Measurements from ENCODE around the gene ELMO1. TPM values are rescaled to one million over a fixed set of nuclear protein-coding genes. Genes with fewer than 3 reads are reported as not detected.

The ELMO1 gene
- total RNA-seq, 1 donor from 2014 or later, result 29.4 TPM

- Mint-ChIP-seq H3K36me3 (no peaks in the 10 kb centered on the region), H3K27me3 (peaks cover 64% of the 10 kb centered on the region), H3K4me1 (ENCODE audit: unreplicated experiment) (peaks cover 9% of the 10 kb centered on the region), H3K9me3 (no peaks in the 10 kb centered on the region), H3K27ac (peak overlapping the region; percentile 73), H3K4me3 (peak overlapping the region; percentile 94)
- no peak for DNase-seq (ENCODE audit: extremely low spot score, unreplicated experiment)
- TF ChIP-seq CTCF (conservative IDR thresholded peaks at IDR 0.05), result no peak
These were observed 541 bp downstream of the ELMO1 start for GRCh38 chr7:37448011-37448635.

- no peak for DNase-seq (ENCODE audit: extremely low spot score, unreplicated experiment)
- Mint-ChIP-seq H3K27me3 (peaks cover 56% of the 10 kb centered on the region), H3K4me1 (ENCODE audit: unreplicated experiment) (peaks cover 14% of the 10 kb centered on the region), H3K9me3 (no peaks in the 10 kb centered on the region), H3K36me3 (no peaks in the 10 kb centered on the region), H3K27ac (peak overlapping the region; percentile 35), H3K4me3 (peak overlapping the region; percentile 89)
- no peak for TF ChIP-seq CTCF (conservative IDR thresholded peaks at IDR 0.05)
These were observed 2.3 kb downstream of the ELMO1 start for GRCh38 chr7:37446371-37446770.

- no peak for DNase-seq (ENCODE audit: extremely low spot score, unreplicated experiment)
- TF ChIP-seq CTCF (conservative IDR thresholded peaks at IDR 0.05), result no peak
- Mint-ChIP-seq H3K9me3 (no peaks in the 10 kb centered on the region), H3K4me1 (ENCODE audit: unreplicated experiment) (peaks cover 20% of the 10 kb centered on the region), H3K36me3 (no peaks in the 10 kb centered on the region), H3K27me3 (peaks cover 54% of the 10 kb centered on the region), H3K27ac (no peak overlapping the region), H3K4me3 (peak overlapping the region; percentile 89)
These were observed 2.9 kb downstream of the ELMO1 start for GRCh38 chr7:37445790-37446189.

GRCh38 chr7:37445064-37445723 lies 3.5 kb downstream of the ELMO1 start:
- DNase-seq (ENCODE audit: extremely low spot score, unreplicated experiment), result no peak
- H3K4me1 Mint-ChIP-seq (ENCODE audit: unreplicated experiment), result peaks cover 20% of the 10 kb centered on the region
- no peaks in the 10 kb centered on the region for H3K9me3 Mint-ChIP-seq
- TF ChIP-seq CTCF (conservative IDR thresholded peaks at IDR 0.05), result no peak
- peaks cover 48% of the 10 kb centered on the region for H3K27me3 Mint-ChIP-seq
- no peaks in the 10 kb centered on the region for H3K36me3 Mint-ChIP-seq
- no peak overlapping the region for H3K4me3 Mint-ChIP-seq
- H3K27ac Mint-ChIP-seq, result no peak overlapping the region

- H3K27me3 Mint-ChIP-seq, result peaks cover 33% of the 10 kb centered on the region
- peaks cover 16% of the 10 kb centered on the region for H3K4me1 Mint-ChIP-seq (ENCODE audit: unreplicated experiment)
- H3K9me3 Mint-ChIP-seq, result no peaks in the 10 kb centered on the region
- no peak for TF ChIP-seq CTCF (conservative IDR thresholded peaks at IDR 0.05)
- no peak for DNase-seq (ENCODE audit: extremely low spot score, unreplicated experiment)
- H3K27ac Mint-ChIP-seq, result no peak overlapping the region
- no peaks in the 10 kb centered on the region for H3K36me3 Mint-ChIP-seq
- no peak overlapping the region for H3K4me3 Mint-ChIP-seq
These were observed 5.0 kb downstream of the ELMO1 start for GRCh38 chr7:37443627-37444026.

All from type B pancreatic cell (in vitro differentiated cells).